A673 (cell line): ENCODE measurements around the gene TBC1D9. TPM values are rescaled to one million over a fixed set of nuclear protein-coding genes. Genes with fewer than 3 reads are reported as not detected.

ENCODE experiments used
- BruUV-seq: library from RNA; stranded (reverse); fragments of 400-500 nt; replicated peaks from 2 replicates; lab custom pipeline; 2021; lab: Mats Ljungman, UMichigan
- CTCF ChIA-PET: fragments of 300-600 bp; sonication (Branson Sonifier 250); formaldehyde crosslinking; loops from one replicate; lab custom pipeline; 2022; ENCODE audit warnings: antibody characterized with exemption; lab: Charles Lee
- POLR2A ChIA-PET: fragments of 300-600 bp; sonication (Branson Sonifier 250); formaldehyde crosslinking; loops from one replicate; lab custom pipeline; 2022; ENCODE audit warnings: antibody characterized with exemption; ENCODE audit not compliant: low non-redundant PET; lab: Charles Lee
- DNase-seq: peaks from one replicate; pipeline ENCODE4 v3.0.0-alpha.2; 2015; ENCODE audit warnings: low spot score
- H3K27ac ChIP-seq: fragments of 200-600 bp; sonication (generic); 2 replicates; pipeline ENCODE4 v1.5.1; 2016; ENCODE audit warnings: mixed run types, low read depth, mild to moderate bottlenecking, mixed read lengths, antibody characterized with exemption, low read length; ENCODE audit not compliant: poor library complexity, severe bottlenecking
- H3K27me3 ChIP-seq: fragments of 200-600 bp; sonication (generic); replicated peaks from 2 replicates; pipeline ENCODE4 v1.6.1; 2017; ENCODE audit warnings: mixed run types, low read depth, mild to moderate bottlenecking, mixed read lengths, antibody characterized with exemption, low read length; ENCODE audit not compliant: insufficient read depth, poor library complexity
- H3K36me3 ChIP-seq: fragments of 200-600 bp; sonication (generic); 2 replicates; pipeline ENCODE4 v1.6.1; 2016; ENCODE audit warnings: mixed run types, mild to moderate bottlenecking, mixed read lengths, antibody characterized with exemption, low read length; ENCODE audit not compliant: insufficient read depth, poor library complexity, severe bottlenecking
- H3K4me1 ChIP-seq: fragments of 200-600 bp; sonication (generic); 2 replicates; pipeline ENCODE4 v1.6.1; 2017; ENCODE audit warnings: mixed run types, mild to moderate bottlenecking, mixed read lengths, antibody characterized with exemption, low read length; ENCODE audit not compliant: insufficient read depth, poor library complexity, severe bottlenecking
- H3K4me3 ChIP-seq: fragments of 200-600 bp; sonication (generic); 2 replicates; pipeline ENCODE4 v1.5.1; 2016; ENCODE audit warnings: low read depth, mixed run types, mild to moderate bottlenecking, mixed read lengths, low read length; ENCODE audit not compliant: poor library complexity, severe bottlenecking
- H3K9me3 ChIP-seq: fragments of 200-600 bp; sonication (generic); 2 replicates; pipeline ENCODE4 v1.6.1; 2016; ENCODE audit warnings: mixed run types, low read depth, mild to moderate bottlenecking, mixed read lengths, antibody characterized with exemption, low read length; ENCODE audit not compliant: poor library complexity, severe bottlenecking
- EZH2 ChIP-seq: fragments of 200-600 bp; sonication (generic); IDR thresholded peaks from 2 replicates; pipeline ENCODE4 v1.6.1; 2017; ENCODE audit warnings: borderline replicate concordance, low read depth, mild to moderate bottlenecking, mixed read lengths, antibody characterized with exemption, low read length; ENCODE audit not compliant: poor library complexity, severe bottlenecking
- intact Hi-C: fragments of 100-400 bp; cut with micrococcal nuclease; formaldehyde crosslinking; loops from one replicate; pipeline ENCODE4 v1.10.0; 2022; ENCODE audit not compliant: unreplicated experiment
- total RNA-seq: library from RNA; stranded (reverse); gene quantifications from 2 replicates; pipeline ENCODE4 v1.2.3, GENCODE V29; 2021
- TF ChIP-seq, protein P1 (sequence below): fragments of 300-800, 200-600 bp; sonication (generic); conservative IDR thresholded peaks from 2 replicates; pipeline ENCODE4 v1.5.1; 2017; ENCODE audit warnings: low read depth, mild to moderate bottlenecking, antibody characterized with exemption, low read length, moderate library complexity, mixed read lengths

Gene TBC1D9
- total RNA-seq, 1 experiment from 2014 or later, result 22.4 TPM

DNA sequence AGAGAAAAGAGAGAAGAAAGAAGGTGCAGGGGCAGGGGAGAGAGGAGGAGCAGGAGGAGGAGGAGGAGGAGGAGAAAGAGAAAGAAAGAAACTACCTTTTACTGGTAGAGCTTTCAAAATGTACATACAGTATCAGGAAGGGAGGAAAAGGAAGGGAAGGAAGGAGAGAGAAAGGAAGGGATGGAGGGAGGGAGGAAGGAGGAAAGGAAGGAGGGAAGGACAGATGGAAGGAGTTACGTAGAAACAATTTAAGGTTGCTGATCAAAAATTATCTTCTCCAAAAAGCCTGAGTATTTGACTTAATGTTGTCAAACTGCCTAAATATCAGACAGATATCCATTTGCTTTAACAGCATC lies 13.4 kb downstream of the TBC1D9 start:
- POLR2A ChIA-PET, result no interaction called here
- intact Hi-C loops, result no loop called here
- TF ChIP-seq, protein P1, sequence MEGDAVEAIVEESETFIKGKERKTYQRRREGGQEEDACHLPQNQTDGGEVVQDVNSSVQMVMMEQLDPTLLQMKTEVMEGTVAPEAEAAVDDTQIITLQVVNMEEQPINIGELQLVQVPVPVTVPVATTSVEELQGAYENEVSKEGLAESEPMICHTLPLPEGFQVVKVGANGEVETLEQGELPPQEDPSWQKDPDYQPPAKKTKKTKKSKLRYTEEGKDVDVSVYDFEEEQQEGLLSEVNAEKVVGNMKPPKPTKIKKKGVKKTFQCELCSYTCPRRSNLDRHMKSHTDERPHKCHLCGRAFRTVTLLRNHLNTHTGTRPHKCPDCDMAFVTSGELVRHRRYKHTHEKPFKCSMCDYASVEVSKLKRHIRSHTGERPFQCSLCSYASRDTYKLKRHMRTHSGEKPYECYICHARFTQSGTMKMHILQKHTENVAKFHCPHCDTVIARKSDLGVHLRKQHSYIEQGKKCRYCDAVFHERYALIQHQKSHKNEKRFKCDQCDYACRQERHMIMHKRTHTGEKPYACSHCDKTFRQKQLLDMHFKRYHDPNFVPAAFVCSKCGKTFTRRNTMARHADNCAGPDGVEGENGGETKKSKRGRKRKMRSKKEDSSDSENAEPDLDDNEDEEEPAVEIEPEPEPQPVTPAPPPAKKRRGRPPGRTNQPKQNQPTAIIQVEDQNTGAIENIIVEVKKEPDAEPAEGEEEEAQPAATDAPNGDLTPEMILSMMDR, result no peak
- no peak for TF ChIP-seq EZH2
- no peak for DNase-seq
- H3K4me3 ChIP-seq, result no peak overlapping the region
- CTCF ChIA-PET, result interaction anchor here (0.8 kb wide), 1 partner anchor 22 kb away, joined by 3 read pairs; no protein-coding TSS in a partner anchor
- peaks cover under 1% of the 10 kb centered on the region for H3K9me3 ChIP-seq
- H3K4me1 ChIP-seq, result peaks cover 14% of the 10 kb centered on the region
- no peaks in the 10 kb centered on the region for H3K27me3 ChIP-seq
- BruUV-seq, result no TSS peak
- no peak overlapping the region for H3K27ac ChIP-seq
- no peaks in the 10 kb centered on the region for H3K36me3 ChIP-seq

GRCh38 chr4:140740906-140741670 lies 15.1 kb downstream of the TBC1D9 start:
- ChIA-PET POLR2A (no interaction called here), CTCF (no interaction called here)
- no peak for DNase-seq
- intact Hi-C loops, result no loop called here
- no peak overlapping the region for H3K4me3 ChIP-seq
- H3K27me3 ChIP-seq, result no peaks in the 10 kb centered on the region
- peaks cover 24% of the 10 kb centered on the region for H3K4me1 ChIP-seq
- BruUV-seq, result no TSS peak
- no peak overlapping the region for H3K27ac ChIP-seq
- H3K36me3 ChIP-seq, result no peaks in the 10 kb centered on the region
- no peaks in the 10 kb centered on the region for H3K9me3 ChIP-seq
- no peak for TF ChIP-seq EZH2
- TF ChIP-seq, protein P1, result no peak

DNA sequence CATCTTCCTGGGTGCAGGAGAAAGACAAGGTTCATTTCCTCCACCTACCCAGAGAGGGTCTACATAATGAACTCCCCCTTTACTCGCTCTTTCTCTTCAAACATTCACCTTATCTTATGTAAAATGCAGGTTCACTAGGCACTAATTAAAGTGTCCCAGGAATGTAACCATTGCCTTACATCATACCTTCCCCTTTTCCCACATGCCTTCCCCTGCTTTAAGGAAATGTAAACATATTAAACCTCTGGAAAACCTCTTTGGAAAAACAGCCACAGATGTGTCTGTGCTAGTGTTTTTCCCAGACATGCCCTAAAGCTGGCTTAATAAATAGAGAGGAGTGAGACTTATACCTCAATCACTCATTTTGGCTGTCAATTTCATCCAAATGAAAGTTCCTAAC lies 15.8 kb downstream of the TBC1D9 start:
- Histone ChIP-seq H3K4me1 (peaks cover 28% of the 10 kb centered on the region), H3K27me3 (no peaks in the 10 kb centered on the region), H3K27ac (no peak overlapping the region), H3K4me3 (no peak overlapping the region), H3K9me3 (no peaks in the 10 kb centered on the region), H3K36me3 (no peaks in the 10 kb centered on the region)
- no peak for DNase-seq
- intact Hi-C loops, result no loop called here
- no TSS peak for BruUV-seq
- no peak for TF ChIP-seq EZH2
- TF ChIP-seq, protein P1, result no peak
- CTCF ChIA-PET, result no interaction called here
- POLR2A ChIA-PET, result no interaction called here
